ENCODE measurements around the gene PLA2G1B. TPM values are rescaled to one million over a fixed set of nuclear protein-coding genes. Genes with fewer than 3 reads are reported as not detected.

PLA2G1B gene
- total and polyA plus RNA-seq, 4 donors = 0.39 to 4.6 (median 1.1) TPM

- WGBS = 60% methylated on average over 30 of the region's 30 CpGs
- H3K4me3 ChIP-seq (ENCODE audit: low read depth in 1 of 3, low read length in 3 of 3) = no peak overlapping the region
- TF ChIP-seq, protein P1, sequence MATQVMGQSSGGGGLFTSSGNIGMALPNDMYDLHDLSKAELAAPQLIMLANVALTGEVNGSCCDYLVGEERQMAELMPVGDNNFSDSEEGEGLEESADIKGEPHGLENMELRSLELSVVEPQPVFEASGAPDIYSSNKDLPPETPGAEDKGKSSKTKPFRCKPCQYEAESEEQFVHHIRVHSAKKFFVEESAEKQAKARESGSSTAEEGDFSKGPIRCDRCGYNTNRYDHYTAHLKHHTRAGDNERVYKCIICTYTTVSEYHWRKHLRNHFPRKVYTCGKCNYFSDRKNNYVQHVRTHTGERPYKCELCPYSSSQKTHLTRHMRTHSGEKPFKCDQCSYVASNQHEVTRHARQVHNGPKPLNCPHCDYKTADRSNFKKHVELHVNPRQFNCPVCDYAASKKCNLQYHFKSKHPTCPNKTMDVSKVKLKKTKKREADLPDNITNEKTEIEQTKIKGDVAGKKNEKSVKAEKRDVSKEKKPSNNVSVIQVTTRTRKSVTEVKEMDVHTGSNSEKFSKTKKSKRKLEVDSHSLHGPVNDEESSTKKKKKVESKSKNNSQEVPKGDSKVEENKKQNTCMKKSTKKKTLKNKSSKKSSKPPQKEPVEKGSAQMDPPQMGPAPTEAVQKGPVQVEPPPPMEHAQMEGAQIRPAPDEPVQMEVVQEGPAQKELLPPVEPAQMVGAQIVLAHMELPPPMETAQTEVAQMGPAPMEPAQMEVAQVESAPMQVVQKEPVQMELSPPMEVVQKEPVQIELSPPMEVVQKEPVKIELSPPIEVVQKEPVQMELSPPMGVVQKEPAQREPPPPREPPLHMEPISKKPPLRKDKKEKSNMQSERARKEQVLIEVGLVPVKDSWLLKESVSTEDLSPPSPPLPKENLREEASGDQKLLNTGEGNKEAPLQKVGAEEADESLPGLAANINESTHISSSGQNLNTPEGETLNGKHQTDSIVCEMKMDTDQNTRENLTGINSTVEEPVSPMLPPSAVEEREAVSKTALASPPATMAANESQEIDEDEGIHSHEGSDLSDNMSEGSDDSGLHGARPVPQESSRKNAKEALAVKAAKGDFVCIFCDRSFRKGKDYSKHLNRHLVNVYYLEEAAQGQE (IDR thresholded peaks at IDR 0.05) = peak; percentile 44
- TF ChIP-seq, protein P2, sequence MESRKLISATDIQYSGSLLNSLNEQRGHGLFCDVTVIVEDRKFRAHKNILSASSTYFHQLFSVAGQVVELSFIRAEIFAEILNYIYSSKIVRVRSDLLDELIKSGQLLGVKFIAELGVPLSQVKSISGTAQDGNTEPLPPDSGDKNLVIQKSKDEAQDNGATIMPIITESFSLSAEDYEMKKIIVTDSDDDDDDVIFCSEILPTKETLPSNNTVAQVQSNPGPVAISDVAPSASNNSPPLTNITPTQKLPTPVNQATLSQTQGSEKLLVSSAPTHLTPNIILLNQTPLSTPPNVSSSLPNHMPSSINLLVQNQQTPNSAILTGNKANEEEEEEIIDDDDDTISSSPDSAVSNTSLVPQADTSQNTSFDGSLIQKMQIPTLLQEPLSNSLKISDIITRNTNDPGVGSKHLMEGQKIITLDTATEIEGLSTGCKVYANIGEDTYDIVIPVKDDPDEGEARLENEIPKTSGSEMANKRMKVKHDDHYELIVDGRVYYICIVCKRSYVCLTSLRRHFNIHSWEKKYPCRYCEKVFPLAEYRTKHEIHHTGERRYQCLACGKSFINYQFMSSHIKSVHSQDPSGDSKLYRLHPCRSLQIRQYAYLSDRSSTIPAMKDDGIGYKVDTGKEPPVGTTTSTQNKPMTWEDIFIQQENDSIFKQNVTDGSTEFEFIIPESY (IDR thresholded peaks at IDR 0.05) = no peak
- TF ChIP-seq, protein P3, sequence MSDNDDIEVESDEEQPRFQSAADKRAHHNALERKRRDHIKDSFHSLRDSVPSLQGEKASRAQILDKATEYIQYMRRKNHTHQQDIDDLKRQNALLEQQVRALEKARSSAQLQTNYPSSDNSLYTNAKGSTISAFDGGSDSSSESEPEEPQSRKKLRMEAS (IDR thresholded peaks at IDR 0.05) = no peak
- TF ChIP-seq HNF4G (IDR thresholded peaks at IDR 0.05) = peak; percentile 89
- TF ChIP-seq, protein P4, sequence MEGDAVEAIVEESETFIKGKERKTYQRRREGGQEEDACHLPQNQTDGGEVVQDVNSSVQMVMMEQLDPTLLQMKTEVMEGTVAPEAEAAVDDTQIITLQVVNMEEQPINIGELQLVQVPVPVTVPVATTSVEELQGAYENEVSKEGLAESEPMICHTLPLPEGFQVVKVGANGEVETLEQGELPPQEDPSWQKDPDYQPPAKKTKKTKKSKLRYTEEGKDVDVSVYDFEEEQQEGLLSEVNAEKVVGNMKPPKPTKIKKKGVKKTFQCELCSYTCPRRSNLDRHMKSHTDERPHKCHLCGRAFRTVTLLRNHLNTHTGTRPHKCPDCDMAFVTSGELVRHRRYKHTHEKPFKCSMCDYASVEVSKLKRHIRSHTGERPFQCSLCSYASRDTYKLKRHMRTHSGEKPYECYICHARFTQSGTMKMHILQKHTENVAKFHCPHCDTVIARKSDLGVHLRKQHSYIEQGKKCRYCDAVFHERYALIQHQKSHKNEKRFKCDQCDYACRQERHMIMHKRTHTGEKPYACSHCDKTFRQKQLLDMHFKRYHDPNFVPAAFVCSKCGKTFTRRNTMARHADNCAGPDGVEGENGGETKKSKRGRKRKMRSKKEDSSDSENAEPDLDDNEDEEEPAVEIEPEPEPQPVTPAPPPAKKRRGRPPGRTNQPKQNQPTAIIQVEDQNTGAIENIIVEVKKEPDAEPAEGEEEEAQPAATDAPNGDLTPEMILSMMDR (IDR thresholded peaks at IDR 0.05; ENCODE audit: low read depth, low read length, missing input control) = no peak
- no peak for TF ChIP-seq FOXA1 (IDR thresholded peaks at IDR 0.05)
- TF ChIP-seq HNF4A (conservative IDR thresholded peaks at IDR 0.05) = peak; percentile 91 to 93
- TF ChIP-seq GABPA (IDR thresholded peaks at IDR 0.05 in 1 of 2, conservative IDR thresholded peaks at IDR 0.05 in 1 of 2) = no peak
- peak; percentile 30 for TF ChIP-seq FOXA2 (IDR thresholded peaks at IDR 0.05)
- TF ChIP-seq SP1 (IDR thresholded peaks at IDR 0.05) = peak; percentile 82
- TF ChIP-seq NR2F2 (IDR thresholded peaks at IDR 0.05) = peak; percentile 73
- TF ChIP-seq RAD21 (IDR thresholded peaks at IDR 0.05) = peak in 1 of 2 donors; percentile 30
- TF ChIP-seq JUND (IDR thresholded peaks at IDR 0.05) = no peak
- peak; percentile 79 to 82 for TF ChIP-seq RXRA (IDR thresholded peaks at IDR 0.05)
- TF ChIP-seq TAF1 (conservative IDR thresholded peaks at IDR 0.05) = no peak
- TF ChIP-seq EGR1 (IDR thresholded peaks at IDR 0.05; ENCODE audit: low read depth in 2 of 2) = no peak
- TF ChIP-seq, protein P5, sequence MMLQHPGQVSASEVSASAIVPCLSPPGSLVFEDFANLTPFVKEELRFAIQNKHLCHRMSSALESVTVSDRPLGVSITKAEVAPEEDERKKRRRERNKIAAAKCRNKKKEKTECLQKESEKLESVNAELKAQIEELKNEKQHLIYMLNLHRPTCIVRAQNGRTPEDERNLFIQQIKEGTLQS (IDR thresholded peaks at IDR 0.05) = no peak
- TF ChIP-seq YY1 (IDR thresholded peaks at IDR 0.05) = no peak
- peaks cover 0 to 16% (median 11%) of the 10 kb centered on the region in 4 donors for H3K4me1 ChIP-seq (ENCODE audit: control insufficient read depth in 4 of 4, insufficient read depth in 4 of 4, low read length in 3 of 4)
- H3K27ac ChIP-seq (ENCODE audit: low read depth in 1 of 2, low read length in 2 of 2) = no peak overlapping the region
- no peak overlapping the region for H3K9ac ChIP-seq (ENCODE audit: low read depth in 1 of 2, low read length in 2 of 2)
- H3K27me3 ChIP-seq (ENCODE audit: control insufficient read depth in 4 of 4, insufficient read depth in 4 of 4, low read length in 3 of 4) = no peaks in the 10 kb centered on the region
- H3K36me3 ChIP-seq (ENCODE audit: control insufficient read depth in 4 of 4, insufficient read depth in 3 of 4, low read depth in 1 of 4, low read length in 3 of 4) = no peaks in the 10 kb centered on the region
- peak; percentile 49 for DNase-seq (ENCODE audit: low spot score)
- no peaks in the 10 kb centered on the region for H3K9me3 ChIP-seq (ENCODE audit: control insufficient read depth in 4 of 4, low read length in 3 of 4)
Observed at GRCh38 chr12:120342175-120343038, 14.8 kb upstream of the PLA2G1B start.
